Activated CD4-positive, alpha-beta memory T cell treated with anti-CD3 and anti-CD28 coated beads for 36 hours (primary cell): ENCODE results near the gene NEDD9. TPM values are rescaled to one million over a fixed set of nuclear protein-coding genes. Genes with fewer than 3 reads are reported as not detected.

Experiments used
- CTCF ChIA-PET: fragments of 350-600 bp; sonication (Branson Sonifier 250); formaldehyde crosslinking; loops from one replicate; lab custom pipeline; 2021; ENCODE audit warnings: antibody characterized with exemption, inconsistent platforms; lab: Charles Lee
- POLR2A ChIA-PET: fragments of 350-600 bp; sonication (Branson Sonifier 250); formaldehyde crosslinking; loops from one replicate; lab custom pipeline; 2021; ENCODE audit warnings: antibody characterized with exemption; lab: Charles Lee
- DNase-seq: peaks from one replicate; pipeline ENCODE4 v3.0.0-alpha.2; 2020
- H3K27ac Mint-ChIP-seq: one replicate; pipeline ENCODE4 v1.8.0; 2021; ENCODE audit warnings: mixed read lengths
- H3K27me3 Mint-ChIP-seq: one replicate; pipeline ENCODE4 v1.8.0; 2021; ENCODE audit warnings: mixed read lengths
- H3K36me3 Mint-ChIP-seq: one replicate; pipeline ENCODE4 v1.8.0; 2021; ENCODE audit warnings: mixed read lengths
- H3K4me1 Mint-ChIP-seq: one replicate; pipeline ENCODE4 v1.8.0; 2021; ENCODE audit warnings: low read depth, mixed read lengths
- H3K4me3 Mint-ChIP-seq: one replicate; pipeline ENCODE4 v1.8.0; 2021; ENCODE audit warnings: mild to moderate bottlenecking, mixed read lengths
- H3K9me3 Mint-ChIP-seq: one replicate; pipeline ENCODE4 v1.8.0; 2021; ENCODE audit warnings: mixed read lengths
- intact Hi-C: fragments of 100-400 bp; cut with micrococcal nuclease; formaldehyde crosslinking; loops from one replicate; pipeline ENCODE4 v1.15.1; 2023
- total RNA-seq, 2 experiments: library from RNA; stranded (reverse); gene quantifications; one replicate each; pipeline ENCODE4 v1.2.3, GENCODE V29; 2021

The NEDD9 gene
- total RNA-seq, 2 experiments from 2014 or later, result 26.6 to 31.5 TPM

- Mint-ChIP-seq H3K27me3 (no peaks in the 10 kb centered on the region), H3K4me1 (peaks cover 63% of the 10 kb centered on the region), H3K36me3 (peaks cover 49% of the 10 kb centered on the region), H3K27ac (no peak overlapping the region), H3K9me3 (no peaks in the 10 kb centered on the region), H3K4me3 (no peak overlapping the region)
- ChIA-PET CTCF (no interaction called here), POLR2A (no interaction called here)
- intact Hi-C loops, result no loop called here
- DNase-seq, result no peak
Measured at GRCh38 chr6:11204794-11205366, 27.6 kb downstream of the NEDD9 start.

- Mint-ChIP-seq H3K4me1 (peaks cover 68% of the 10 kb centered on the region), H3K27me3 (no peaks in the 10 kb centered on the region), H3K36me3 (peaks cover 47% of the 10 kb centered on the region), H3K9me3 (no peaks in the 10 kb centered on the region), H3K27ac (no peak overlapping the region), H3K4me3 (no peak overlapping the region)
- no peak for DNase-seq
- intact Hi-C loops, result no loop called here
- ChIA-PET POLR2A (no interaction called here), CTCF (no interaction called here)
Measured at GRCh38 chr6:11204005-11204399, 28.5 kb downstream of the NEDD9 start.

GRCh38 chr6:11203306-11204004 lies 29.0 kb downstream of the NEDD9 start:
- CTCF ChIA-PET, result interaction anchor here (2.1 kb wide), 1 partner anchor 293 kb away, joined by 8 read pairs; no protein-coding TSS in a partner anchor
- no peaks in the 10 kb centered on the region for H3K27me3 Mint-ChIP-seq
- POLR2A ChIA-PET, result no interaction called here
- intact Hi-C loops, result no loop called here
- H3K4me1 Mint-ChIP-seq, result peaks cover 71% of the 10 kb centered on the region
- DNase-seq, result no peak
- no peaks in the 10 kb centered on the region for H3K9me3 Mint-ChIP-seq
- H3K27ac Mint-ChIP-seq, result peak overlapping the region; percentile 33
- no peak overlapping the region for H3K4me3 Mint-ChIP-seq
- H3K36me3 Mint-ChIP-seq, result peaks cover 46% of the 10 kb centered on the region

- no peak overlapping the region for H3K4me3 Mint-ChIP-seq
- peaks cover 47% of the 10 kb centered on the region for H3K36me3 Mint-ChIP-seq
- peak; percentile 33 for DNase-seq
- no peaks in the 10 kb centered on the region for H3K27me3 Mint-ChIP-seq
- peak overlapping the region; percentile 33 for H3K27ac Mint-ChIP-seq
- intact Hi-C loops, result no loop called here
- no peaks in the 10 kb centered on the region for H3K9me3 Mint-ChIP-seq
- peaks cover 65% of the 10 kb centered on the region for H3K4me1 Mint-ChIP-seq
- POLR2A ChIA-PET, result no interaction called here
- CTCF ChIA-PET, result interaction anchor here (2.1 kb wide), 1 partner anchor 294 kb away, joined by 8 read pairs; no protein-coding TSS in a partner anchor
Measured at GRCh38 chr6:11202513-11203305, 29.8 kb downstream of the NEDD9 start.

GRCh38 chr6:11201772-11202512 lies 30.5 kb downstream of the NEDD9 start:
- intact Hi-C loops, result no loop called here
- Mint-ChIP-seq H3K27me3 (no peaks in the 10 kb centered on the region), H3K36me3 (peaks cover 43% of the 10 kb centered on the region), H3K4me3 (no peak overlapping the region), H3K9me3 (no peaks in the 10 kb centered on the region), H3K27ac (no peak overlapping the region), H3K4me1 (peaks cover 57% of the 10 kb centered on the region)
- CTCF ChIA-PET, result interaction anchor here (2.1 kb wide), 1 partner anchor 294 kb away, joined by 8 read pairs; no protein-coding TSS in a partner anchor
- DNase-seq, result no peak
- POLR2A ChIA-PET, result no interaction called here

GRCh38 chr6:11201015-11201414 lies 31.5 kb downstream of the NEDD9 start:
- H3K4me1 Mint-ChIP-seq, result peaks cover 54% of the 10 kb centered on the region
- peaks cover 42% of the 10 kb centered on the region for H3K36me3 Mint-ChIP-seq
- intact Hi-C loops, result no loop called here
- no peaks in the 10 kb centered on the region for H3K9me3 Mint-ChIP-seq
- H3K4me3 Mint-ChIP-seq, result no peak overlapping the region
- POLR2A ChIA-PET, result no interaction called here
- H3K27me3 Mint-ChIP-seq, result no peaks in the 10 kb centered on the region
- CTCF ChIA-PET, result no interaction called here
- no peak overlapping the region for H3K27ac Mint-ChIP-seq
- DNase-seq, result no peak

GRCh38 chr6:11200356-11200755 lies 32.1 kb downstream of the NEDD9 start:
- CTCF ChIA-PET, result no interaction called here
- DNase-seq, result no peak
- no peak overlapping the region for H3K4me3 Mint-ChIP-seq
- intact Hi-C loops, result no loop called here
- H3K27me3 Mint-ChIP-seq, result no peaks in the 10 kb centered on the region
- H3K9me3 Mint-ChIP-seq, result no peaks in the 10 kb centered on the region
- H3K27ac Mint-ChIP-seq, result no peak overlapping the region
- peaks cover 42% of the 10 kb centered on the region for H3K36me3 Mint-ChIP-seq
- H3K4me1 Mint-ChIP-seq, result peaks cover 54% of the 10 kb centered on the region
- POLR2A ChIA-PET, result interaction anchor here (2.5 kb wide), 1 partner anchor 23 kb away, joined by 7 read pairs; no protein-coding TSS in a partner anchor

GRCh38 chr6:11198663-11199603 lies 33.5 kb downstream of the NEDD9 start:
- Mint-ChIP-seq H3K36me3 (peaks cover 40% of the 10 kb centered on the region), H3K27ac (peak overlapping the region; percentile 73), H3K9me3 (no peaks in the 10 kb centered on the region), H3K4me3 (no peak overlapping the region), H3K4me1 (peaks cover 54% of the 10 kb centered on the region), H3K27me3 (no peaks in the 10 kb centered on the region)
- ChIA-PET CTCF (interaction anchor here (0.9 to 1.0 kb wide), 3 partner anchors 9 to 27 kb away, joined by 3 read pairs; no protein-coding TSS in a partner anchor), POLR2A (interaction anchor here (0.7 to 2.5 kb wide), 5 partner anchors 24 to 298 kb away, joined by 3 to 7 read pairs (median 4); partner anchors contain the start of gene NEDD9)
- DNase-seq, result peak; percentile 37
- intact Hi-C loops, result loop anchor here (1.0 kb wide), 2 partner anchors 25 to 33 kb away; partner anchors contain the start of gene NEDD9

- Mint-ChIP-seq H3K27ac (no peak overlapping the region), H3K9me3 (no peaks in the 10 kb centered on the region), H3K36me3 (peaks cover 35% of the 10 kb centered on the region), H3K27me3 (no peaks in the 10 kb centered on the region), H3K4me1 (peaks cover 43% of the 10 kb centered on the region), H3K4me3 (no peak overlapping the region)
- ChIA-PET CTCF (interaction anchor here (1.0 kb wide), 1 partner anchor 25 kb away, joined by 3 read pairs; no protein-coding TSS in a partner anchor), POLR2A (no interaction called here)
- intact Hi-C loops, result no loop called here
- DNase-seq, result no peak
Measured at GRCh38 chr6:11197850-11198249, 34.6 kb downstream of the NEDD9 start.

- Mint-ChIP-seq H3K4me3 (no peak overlapping the region), H3K27ac (no peak overlapping the region), H3K9me3 (no peaks in the 10 kb centered on the region), H3K4me1 (peaks cover 36% of the 10 kb centered on the region), H3K36me3 (peaks cover 37% of the 10 kb centered on the region), H3K27me3 (no peaks in the 10 kb centered on the region)
- ChIA-PET CTCF (no interaction called here), POLR2A (no interaction called here)
- intact Hi-C loops, result no loop called here
- no peak for DNase-seq
Measured at GRCh38 chr6:11197175-11197536, 35.3 kb downstream of the NEDD9 start.
